T-helper 22 cell (primary cell): ENCODE results near the gene DSCAM.
"Not testable (repeated sequence)": the region's sequence is repeated elsewhere in the genome, so short reads cannot be mapped to it uniquely, and the experiment has no call there.

ENCODE experiments used
- DNase-seq: peaks from one replicate; pipeline ENCODE4 v3.0.0-alpha.2; 2020; ENCODE audit warnings: low read depth

DSCAM gene

GRCh38 chr21:40049031-40049930 lies 797.7 kb downstream of the DSCAM start:
- no peak for DNase-seq

- no peak for DNase-seq
These were observed 798.8 kb downstream of the DSCAM start for GRCh38 chr21:40047993-40048730.

GRCh38 chr21:40047211-40047610 lies 799.7 kb downstream of the DSCAM start:
- no peak for DNase-seq

- no peak for DNase-seq
These were observed 803.1 kb downstream of the DSCAM start for GRCh38 chr21:40043866-40044265.

- no peak for DNase-seq
These were observed 803.5 kb downstream of the DSCAM start for GRCh38 chr21:40043423-40043822.

- no peak for DNase-seq
These were observed 805.5 kb downstream of the DSCAM start for GRCh38 chr21:40041446-40041845.

GRCh38 chr21:40033156-40033782 lies 813.7 kb downstream of the DSCAM start:
- not testable (repeated sequence) for DNase-seq

- DNase-seq, result no peak
These were observed 817.1 kb downstream of the DSCAM start for GRCh38 chr21:40029888-40030287.

GRCh38 chr21:40028393-40028792 lies 818.6 kb downstream of the DSCAM start:
- not testable (repeated sequence) for DNase-seq

- DNase-seq, result no peak
These were observed 825.2 kb downstream of the DSCAM start for GRCh38 chr21:40021558-40022351.

- DNase-seq, result no peak
These were observed 826.3 kb downstream of the DSCAM start for GRCh38 chr21:40020651-40021050.

GRCh38 chr21:40018871-40019475 lies 828.0 kb downstream of the DSCAM start:
- no peak for DNase-seq

GRCh38 chr21:40016667-40017066 lies 830.3 kb downstream of the DSCAM start:
- no peak for DNase-seq

GRCh38 chr21:40016234-40016633 lies 830.7 kb downstream of the DSCAM start:
- no peak for DNase-seq

- DNase-seq, result no peak
These were observed 831.1 kb downstream of the DSCAM start for GRCh38 chr21:40015818-40016217.

- DNase-seq, result no peak
These were observed 832.6 kb downstream of the DSCAM start for GRCh38 chr21:40014394-40014793.

GRCh38 chr21:40013001-40013735 lies 833.8 kb downstream of the DSCAM start:
- no peak for DNase-seq

- no peak for DNase-seq
These were observed 835.6 kb downstream of the DSCAM start for GRCh38 chr21:40011371-40011770.

GRCh38 chr21:40002978-40003377 lies 844.0 kb downstream of the DSCAM start:
- no peak for DNase-seq

- DNase-seq, result no peak
These were observed 862.5 kb downstream of the DSCAM start for GRCh38 chr21:39984286-39984991.
